ENCODE data around the gene RFTN1. TPM values are rescaled to one million over a fixed set of nuclear protein-coding genes. Genes with fewer than 3 reads are reported as not detected.

RFTN1 gene
- total and polyA plus RNA-seq, 10 of the 15 experiments (the other 5 are each of a cell fraction or from before 2014, with no cell fraction given) = 20.6 to 213 (median 147) TPM

GRCh38 chr3:16520970-16521881 is 7.7 kb upstream of the RFTN1 start (continued):
- TF ChIP-seq MEF2B (IDR thresholded peaks at IDR 0.05; ENCODE audit: partially characterized antibody, poor library complexity, severe bottlenecking) = peak; percentile 89
- no peak for TF ChIP-seq HCFC1 (IDR thresholded peaks at IDR 0.05; ENCODE audit: low read length)
- TF ChIP-seq SMAD1 (IDR thresholded peaks at IDR 0.05; ENCODE audit: low read depth, partially characterized antibody) = no peak
- no peak for TF ChIP-seq SUZ12 (IDR thresholded peaks at IDR 0.05; ENCODE audit: unreplicated experiment)
- no peak for TF ChIP-seq CTCF (IDR thresholded peaks at IDR 0.05 in 2 of 3, conservative IDR thresholded peaks at IDR 0.05 in 1 of 3; ENCODE audit: control insufficient read depth in 2 of 3, extremely low read depth in 1 of 3, insufficient read depth in 1 of 3, low read depth in 3 of 3, low read length in 3 of 3)
- TF ChIP-seq CREM (IDR thresholded peaks at IDR 0.05; ENCODE audit: low read depth) = peak; percentile 76
- TF ChIP-seq RAD21 (IDR thresholded peaks at IDR 0.05; ENCODE audit: insufficient read depth, low read depth, low read length) = no peak; the same call in 1 of the 2 replicates
- no peak for TF ChIP-seq CUX1 (IDR thresholded peaks at IDR 0.05; ENCODE audit: insufficient replicate concordance, low read depth, low read length)
- TF ChIP-seq ZNF24 (IDR thresholded peaks at IDR 0.05) = peak; percentile 99
- peak; percentile 79; the same call in 1 of the 2 replicates for TF ChIP-seq POLR2AphosphoS5 (IDR thresholded peaks at IDR 0.05; ENCODE audit: low read length)
- no peak for TF ChIP-seq MYB (IDR thresholded peaks at IDR 0.05; ENCODE audit: borderline replicate concordance, low read depth, low read length)
- TF ChIP-seq ZNF217 (IDR thresholded peaks at IDR 0.05) = no peak; the same call in 1 of the 2 replicates
- no peak for TF ChIP-seq FOS (IDR thresholded peaks at IDR 0.05; ENCODE audit: borderline replicate concordance, extremely low read depth, insufficient read length)
- no peak for TF ChIP-seq ASH2L (IDR thresholded peaks at IDR 0.05; ENCODE audit: borderline replicate concordance, low read depth)
- no peak for TF ChIP-seq CHD2 (IDR thresholded peaks at IDR 0.05; ENCODE audit: borderline replicate concordance, low read depth, low read length)
- no peak for TF ChIP-seq RFX5 (IDR thresholded peaks at IDR 0.05; ENCODE audit: low read depth, low read length)
- TF ChIP-seq NFYA (IDR thresholded peaks at IDR 0.05; ENCODE audit: borderline replicate concordance, low read depth, low read length) = no peak
- no peak for TF ChIP-seq NKRF (conservative IDR thresholded peaks at IDR 0.05)
- TF ChIP-seq NFYB (IDR thresholded peaks at IDR 0.05; ENCODE audit: insufficient read depth, low read depth, low read length) = no peak
- peak; percentile 39 for TF ChIP-seq RELA (IDR thresholded peaks at IDR 0.05; ENCODE audit: borderline replicate concordance, partially characterized antibody)
